Left cardiac atrium (tissue), 4 donors: ENCODE results near the gene SLC6A9. TPM values are rescaled to one million over a fixed set of nuclear protein-coding genes. Genes with fewer than 3 reads are reported as not detected.
A peak's percentile ranks its signal among the peaks of the same experiment; 100 is the strongest.

Experiments used
- ATAC-seq, 2 donors: fragments of 200-7000 bp; cut with Tn5 transposase; one replicate each; pipeline ENCODE4 v1.9.1; 2020; ENCODE audit warnings: mild to moderate bottlenecking in 2 of 2, moderate library complexity in 2 of 2
- DNase-seq: peaks from one replicate; pipeline ENCODE4 v3.0.0-alpha.2; 2020
- intact Hi-C, 2 donors: fragments of 100-400 bp; cut with DNase I; formaldehyde crosslinking; loops; one replicate each; pipeline versions ENCODE4 v1.14.1 to v1.15.1; 2022 to 2023
- total RNA-seq, 2 donors: library from RNA; stranded (reverse); fragmentation: NEBNext Ultra II Directional; extraction: Animal tissue kit (Norgen Biotek cat#: 25700); gene quantifications; one replicate each; pipeline ENCODE4 v1.2.1, GENCODE V29; 2021
- donor health status: DM: no; HTN: yes; CAD: no.
- donor health status: DM: no; HTN: yes; CAD: no; lungs with severe emphysema.
- donor health status: DM: yes; HTN: yes; CAD: no.
- donor health status: Dilated cardiomyopathy.

SLC6A9 gene
- total RNA-seq, 2 donors from 2014 or later: 1.3 to 3.1 TPM

DNA sequence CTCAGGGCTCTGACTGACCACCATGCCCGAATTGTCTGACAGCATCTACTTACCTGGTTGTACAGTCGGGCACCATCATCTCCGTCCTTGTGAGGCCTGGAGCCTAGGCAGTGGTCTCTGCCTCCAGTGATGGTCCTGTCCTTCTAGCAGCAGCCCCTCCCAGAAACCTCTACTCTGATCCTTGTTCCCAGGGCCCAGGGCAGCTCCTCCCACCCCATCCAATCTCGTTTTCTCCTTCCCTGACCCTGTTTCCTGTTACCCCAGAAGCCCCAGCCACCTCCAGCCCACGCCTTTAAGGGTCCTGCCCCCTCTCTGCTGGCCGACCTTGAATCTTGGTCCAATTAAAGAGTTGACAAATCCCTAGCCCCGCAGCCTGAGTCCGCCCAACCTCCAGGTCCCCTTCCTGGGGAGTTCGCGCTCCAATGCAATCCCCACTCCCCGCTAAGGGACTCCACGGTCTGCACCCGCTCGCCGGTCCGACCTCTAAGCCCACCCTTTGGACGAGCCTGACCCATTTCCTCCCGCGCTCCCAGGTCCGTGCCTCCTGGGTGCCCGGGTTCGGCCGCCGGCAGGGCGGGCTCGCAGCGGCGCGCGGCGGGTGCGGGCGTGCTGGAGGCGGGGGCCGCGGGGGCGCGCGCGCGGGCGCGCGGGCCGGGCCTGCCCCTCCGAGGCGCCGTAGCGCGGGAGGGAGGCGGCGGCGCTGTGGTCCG, 52.6 kb downstream of the SLC6A9 start, which contains the start of gene B4GALT2:
TSS of gene B4GALT2 (plus strand) at position 660 of the 710 bp plus-strand sequence. CDS start 1,951 bp downstream, outside the sequence.
- no peak for ATAC-seq
- intact Hi-C loops: no loop called here
- DNase-seq: peak; percentile 57

DNA sequence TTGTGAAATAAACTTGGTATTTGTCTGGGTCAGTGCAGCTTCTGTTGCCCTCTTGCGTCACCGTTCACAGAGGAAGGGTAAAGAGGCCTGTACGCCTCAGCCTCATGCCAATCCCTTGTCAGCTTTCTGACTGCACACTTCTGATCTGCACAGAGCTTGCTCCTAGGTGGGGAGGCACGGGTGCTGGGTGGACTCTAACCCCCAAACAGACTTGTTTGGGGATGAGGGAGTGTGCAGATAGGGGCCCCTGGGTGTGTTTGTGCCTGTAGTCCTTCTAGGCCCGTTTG, 53.1 kb downstream of the SLC6A9 start:
- intact Hi-C loops: no loop called here
- DNase-seq (no peak), ATAC-seq (no peak)

DNA sequence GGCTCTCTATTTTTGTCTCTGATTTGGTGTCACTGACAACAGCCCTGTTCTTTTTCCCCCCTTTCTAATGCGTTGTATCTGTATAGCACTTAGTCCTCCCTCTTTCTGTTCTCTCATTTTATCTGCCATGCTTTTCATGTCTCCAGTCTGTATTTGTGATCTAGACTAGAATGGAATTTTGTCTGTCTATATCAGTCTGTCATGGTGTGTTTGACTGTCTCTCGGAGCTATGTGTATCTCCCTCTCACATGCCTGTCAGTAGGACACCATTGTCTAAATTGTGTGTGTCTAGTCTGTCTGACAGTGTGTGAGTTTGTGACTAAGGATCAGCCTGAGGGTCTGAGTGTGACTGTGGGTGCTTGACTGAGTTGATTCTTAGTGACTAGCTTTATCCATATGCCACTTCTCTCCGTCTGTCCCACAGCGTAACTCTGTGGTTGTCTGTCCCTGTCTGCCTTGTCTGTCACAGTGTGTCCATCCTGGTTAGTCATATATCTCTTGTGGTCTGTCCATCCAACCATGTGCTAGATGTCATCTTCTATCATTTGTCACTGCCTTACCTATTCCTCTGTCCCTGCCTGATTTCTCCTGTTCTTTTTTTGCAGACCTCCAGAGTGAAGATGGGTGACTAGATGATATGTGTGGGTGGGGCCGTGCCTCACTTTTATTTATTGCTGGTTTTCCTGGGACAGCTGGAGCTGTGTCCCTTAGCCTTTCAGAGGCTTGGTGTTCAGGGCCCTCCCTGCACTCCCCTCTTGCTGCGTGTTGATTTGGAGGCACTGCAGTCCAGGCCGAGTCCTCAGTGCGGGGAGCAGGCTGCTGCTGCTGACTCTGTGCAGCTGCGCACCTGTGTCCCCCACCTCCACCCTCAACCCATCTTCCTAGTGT, 53.6 kb downstream of the SLC6A9 start:
- ATAC-seq (no peak), DNase-seq (no peak)
- intact Hi-C loops: no loop called here

DNA sequence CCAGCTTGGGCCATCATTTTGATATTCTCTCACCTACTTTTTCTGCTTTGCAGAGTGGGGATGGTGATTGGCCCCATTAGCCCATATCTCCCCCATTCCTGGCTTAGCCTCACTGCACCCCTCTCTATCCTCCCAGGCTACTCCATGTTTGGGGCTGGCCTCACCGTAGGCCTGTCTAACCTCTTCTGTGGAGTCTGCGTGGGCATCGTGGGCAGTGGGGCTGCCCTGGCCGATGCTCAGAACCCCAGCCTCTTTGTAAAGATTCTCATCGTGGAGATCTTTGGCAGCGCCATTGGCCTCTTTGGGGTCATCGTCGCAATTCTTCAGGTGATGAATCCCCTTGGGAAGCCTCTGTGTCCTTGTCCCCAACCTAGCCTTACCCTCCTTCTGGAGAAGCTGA, 54.4 kb downstream of the SLC6A9 start:
- ATAC-seq (no peak), DNase-seq (no peak)
- intact Hi-C loops: no loop called here

DNA sequence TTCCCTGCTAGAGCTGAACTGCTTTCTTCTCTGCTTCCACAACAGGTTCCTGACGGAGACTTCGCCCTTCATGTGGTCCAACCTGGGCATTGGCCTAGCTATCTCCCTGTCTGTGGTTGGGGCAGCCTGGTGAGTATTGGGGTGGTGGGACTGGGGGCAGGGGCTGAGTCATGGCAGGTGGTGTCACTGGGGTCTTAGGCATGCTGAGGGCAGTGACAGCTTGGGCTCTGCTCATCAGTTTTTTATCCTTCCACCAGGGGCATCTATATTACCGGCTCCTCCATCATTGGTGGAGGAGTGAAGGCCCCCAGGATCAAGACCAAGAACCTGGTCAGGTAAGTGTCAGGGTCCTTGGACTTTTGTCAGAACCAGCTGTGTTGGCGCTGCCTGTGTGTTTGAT, 55.2 kb downstream of the SLC6A9 start:
- no peak for DNase-seq
- intact Hi-C loops: no loop called here
- no peak for ATAC-seq

DNA sequence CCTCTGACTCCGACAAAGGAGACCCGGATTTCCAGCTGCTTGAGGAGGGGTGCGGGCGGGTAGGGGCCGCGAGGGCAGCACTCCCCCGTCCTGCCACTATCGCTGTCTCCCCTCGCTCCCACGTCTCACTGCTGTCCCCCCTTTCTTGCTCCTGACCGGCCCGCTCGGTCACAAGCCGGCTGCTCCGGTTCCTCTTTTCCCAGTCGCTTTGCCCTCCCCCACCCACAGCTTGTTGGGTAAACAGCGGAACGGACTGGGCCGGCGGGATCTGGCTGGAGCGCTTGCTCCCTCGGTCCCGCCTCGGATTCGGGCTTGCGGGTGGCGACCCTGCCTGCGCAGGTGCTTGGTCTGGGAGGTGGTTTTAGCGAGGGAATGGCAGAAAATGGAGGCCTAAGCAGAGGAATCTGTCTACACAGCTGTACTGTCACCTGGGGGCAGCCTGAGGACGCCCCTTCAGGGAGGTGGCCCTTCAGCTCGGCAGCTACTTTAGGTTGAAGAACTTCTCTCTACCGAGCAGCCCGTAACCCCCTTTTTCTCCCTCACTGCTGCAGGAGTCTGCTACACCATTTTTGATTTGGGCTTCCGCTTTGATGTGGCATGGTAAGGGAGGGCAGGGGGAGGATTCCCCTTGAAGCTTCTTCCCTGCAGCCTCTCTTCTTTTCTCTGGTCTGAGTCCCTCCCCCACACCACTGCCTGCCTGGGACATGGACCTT, 55.9 kb downstream of the SLC6A9 start:
- intact Hi-C loops: no loop called here
- ATAC-seq (peak; percentile 34 to 39), DNase-seq (peak; percentile 74)

DNA sequence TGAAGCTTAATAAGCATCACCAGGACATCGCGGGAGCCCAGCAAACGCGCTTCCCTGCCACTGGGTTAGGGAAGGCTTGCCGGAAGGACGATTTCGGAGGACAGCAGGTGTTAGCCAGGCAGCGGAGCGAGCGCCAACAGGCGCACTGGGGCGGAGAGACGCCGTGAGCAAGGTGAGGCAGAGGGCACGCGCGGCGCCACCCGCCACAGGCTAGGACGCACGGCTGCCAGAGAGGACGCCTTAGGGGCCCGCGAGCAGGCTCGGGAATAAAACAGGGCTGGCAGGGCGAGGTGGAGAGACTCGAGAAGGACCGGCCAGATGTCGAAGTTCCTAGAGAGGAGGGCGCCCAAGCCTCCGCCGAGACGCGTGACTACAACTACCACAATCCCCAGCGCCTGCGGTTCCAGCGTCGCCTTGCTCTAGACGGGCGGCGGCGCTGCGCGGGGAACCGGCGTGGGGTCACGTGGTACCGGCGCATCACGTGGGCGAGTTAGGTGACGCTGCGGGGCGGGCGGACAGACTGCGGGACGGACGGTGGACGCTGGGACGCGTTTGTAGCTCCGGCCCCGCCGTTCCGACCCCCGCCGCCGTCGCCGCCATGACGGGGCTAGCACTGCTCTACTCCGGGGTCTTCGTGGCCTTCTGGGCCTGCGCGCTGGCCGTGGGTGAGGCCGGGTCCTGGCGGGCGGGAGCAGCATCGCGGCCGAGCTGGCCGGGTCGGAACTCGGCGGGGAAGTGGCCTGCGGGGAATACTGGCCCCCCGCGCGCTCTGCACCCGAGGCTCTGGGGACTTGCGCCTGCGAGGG, 56.6 kb downstream of the SLC6A9 start, which contains the start of gene ATP6V0B:
TSS of gene ATP6V0B (plus strand) at position 518 of the 806 bp plus-strand sequence. CDS start at position 599, 81 bp downstream.
- DNase-seq (peak; percentile 98), ATAC-seq (peak; percentile 88 to 92)
- intact Hi-C loops: no loop called here

DNA sequence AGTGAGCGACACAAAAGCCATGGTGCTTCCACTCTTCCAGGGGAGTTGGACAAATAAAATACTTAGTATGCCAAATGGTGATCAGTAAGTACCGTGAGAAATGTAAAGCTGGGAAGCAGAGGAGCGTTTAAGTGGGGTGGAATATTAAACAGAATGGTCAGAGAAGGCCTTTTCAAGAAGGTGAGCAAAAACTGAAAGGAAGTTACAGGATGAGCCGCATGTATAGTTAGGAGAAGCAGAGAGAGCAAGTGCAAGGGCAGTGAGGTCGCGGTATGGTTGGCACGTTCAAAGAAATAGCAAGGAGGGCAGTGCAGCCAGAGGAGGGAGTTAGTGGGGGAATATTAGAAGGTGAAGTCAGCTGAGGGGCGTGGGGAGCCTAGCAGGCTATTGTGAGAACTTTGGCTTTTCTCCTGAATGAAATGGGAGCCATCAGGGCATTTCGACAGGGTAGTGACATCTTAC, 57.2 kb downstream of the SLC6A9 start:
- DNase-seq: no peak
- no peak for ATAC-seq
- intact Hi-C loops: no loop called here

DNA sequence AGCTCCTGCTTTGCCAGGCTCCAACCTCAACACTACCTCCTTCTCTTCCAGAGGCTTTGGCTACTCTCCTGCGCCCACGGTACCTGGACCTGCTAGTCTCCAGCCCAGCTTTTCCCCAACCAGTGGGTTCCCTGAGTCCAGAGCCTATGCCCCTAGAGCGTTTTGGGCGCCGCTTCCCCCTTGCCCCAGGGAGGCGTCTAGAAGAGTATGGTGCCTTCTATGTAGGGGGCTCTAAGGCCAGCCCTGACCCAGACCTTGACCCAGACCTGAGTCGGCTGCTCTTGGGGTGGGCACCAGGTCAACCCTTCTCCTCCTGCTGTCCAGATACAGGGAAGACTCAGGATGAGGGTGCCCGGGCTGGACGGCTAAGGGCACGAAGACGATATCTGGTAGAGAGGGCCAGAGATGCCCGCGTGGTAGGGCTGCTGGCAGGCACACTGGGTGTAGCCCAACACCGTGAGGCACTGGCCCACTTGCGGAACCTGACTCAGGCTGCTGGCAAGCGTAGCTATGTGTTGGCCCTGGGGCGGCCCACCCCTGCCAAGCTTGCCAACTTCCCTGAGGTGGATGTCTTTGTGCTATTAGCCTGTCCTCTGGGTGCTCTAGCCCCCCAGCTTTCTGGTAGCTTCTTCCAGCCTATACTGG, 59.8 kb downstream of the SLC6A9 start:
- intact Hi-C loops: no loop called here
- ATAC-seq: no peak
- no peak for DNase-seq

DNA sequence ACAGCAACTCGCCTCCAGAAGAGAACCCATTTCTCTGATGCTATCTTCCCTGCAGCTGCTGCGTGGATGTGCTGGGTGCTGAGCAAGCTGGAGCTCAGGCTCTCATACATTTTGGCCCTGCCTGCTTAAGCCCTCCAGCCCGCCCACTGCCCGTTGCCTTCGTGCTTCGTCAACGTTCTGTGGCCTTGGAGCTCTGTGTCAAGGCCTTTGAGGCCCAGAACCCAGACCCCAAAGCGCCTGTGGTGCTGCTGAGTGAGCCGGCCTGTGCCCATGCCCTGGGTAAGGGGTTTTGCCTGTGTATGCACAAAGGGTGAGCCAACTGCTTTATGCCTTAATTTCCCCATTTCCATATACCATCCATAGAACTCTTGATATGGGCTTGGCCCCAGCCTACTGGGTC, 60.4 kb downstream of the SLC6A9 start:
- no peak for ATAC-seq
- DNase-seq: no peak
- intact Hi-C loops: no loop called here

DNA sequence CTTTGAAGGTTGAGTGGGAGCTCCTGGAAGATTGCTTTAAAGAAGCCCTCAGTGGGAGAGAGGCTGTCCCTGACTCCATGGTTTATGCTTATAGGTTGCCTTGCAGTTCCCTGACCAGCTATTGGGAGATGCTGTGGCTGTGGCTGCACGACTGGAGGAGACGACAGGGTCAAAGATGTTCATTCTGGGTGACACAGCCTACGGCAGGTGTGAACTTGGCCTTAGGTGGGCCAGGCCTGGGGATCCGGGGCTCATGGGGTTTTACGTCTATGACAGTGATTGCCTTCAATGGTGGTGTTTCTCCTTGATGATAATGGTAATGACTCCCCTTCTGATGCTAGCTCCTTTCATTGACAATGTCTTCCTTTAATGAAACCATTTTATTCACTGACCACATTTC, 60.8 kb downstream of the SLC6A9 start:
- ATAC-seq: no peak
- DNase-seq: no peak
- intact Hi-C loops: no loop called here

DNA sequence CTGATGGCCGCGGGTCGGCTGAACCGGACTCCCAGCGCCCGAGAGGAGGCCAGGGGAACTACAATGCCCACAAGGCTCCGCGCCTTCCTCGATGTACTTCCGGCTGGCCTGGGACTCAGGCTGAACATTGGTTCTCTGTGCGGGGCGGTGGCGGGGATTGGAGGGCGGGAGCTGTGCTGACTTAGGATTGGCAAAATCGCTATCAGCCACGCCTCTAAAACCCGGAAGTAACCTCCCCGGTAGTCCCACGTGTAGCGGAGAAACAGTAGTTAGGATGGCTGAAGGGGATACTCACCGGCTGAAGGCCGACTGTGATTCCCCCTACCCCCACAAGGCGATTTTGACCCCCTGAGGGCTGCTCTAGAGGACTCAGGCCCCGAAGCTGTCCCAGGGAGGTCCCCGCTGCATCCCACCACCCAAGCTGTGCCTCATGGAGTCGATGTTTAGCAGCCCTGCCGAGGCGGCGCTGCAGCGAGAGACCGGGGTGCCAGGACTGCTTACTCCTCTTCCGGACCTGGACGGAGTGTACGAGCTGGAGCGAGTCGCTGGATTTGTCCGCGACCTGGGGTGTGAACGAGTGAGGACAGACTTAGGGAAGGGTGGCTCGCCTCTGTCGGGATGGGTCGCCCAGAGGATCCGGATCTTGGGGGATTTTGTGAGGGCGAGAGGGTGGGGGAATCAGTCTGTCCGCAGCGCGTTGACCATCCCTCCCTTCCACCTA, 61.4 kb downstream of the SLC6A9 start, which contains the start of gene DPH2:
TSS of gene DPH2 (plus strand) at position 265 of the 721 bp plus-strand sequence. CDS start at position 431, 166 bp downstream.
- ATAC-seq (peak; percentile 93 to 95), DNase-seq (peak; percentile 98)
- intact Hi-C loops: no loop called here

DNA sequence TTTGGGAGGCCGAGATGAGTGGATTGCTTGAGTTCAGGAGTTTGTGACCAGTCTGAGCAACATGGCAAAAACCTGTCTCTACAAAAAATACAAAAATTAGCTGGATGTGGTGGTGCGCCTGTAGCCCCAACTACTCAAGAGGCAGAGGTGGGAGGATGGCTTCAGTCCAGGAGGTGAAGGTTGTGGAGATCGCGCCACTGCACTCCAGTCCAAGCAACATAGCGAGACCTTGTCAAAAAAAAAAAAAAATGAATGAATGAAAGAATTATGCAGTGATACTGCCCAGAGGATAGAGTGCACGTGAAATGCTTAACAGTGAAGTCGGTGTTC, 61.9 kb downstream of the SLC6A9 start:
- intact Hi-C loops: no loop called here
- DNase-seq (no peak), ATAC-seq (no peak)

DNA sequence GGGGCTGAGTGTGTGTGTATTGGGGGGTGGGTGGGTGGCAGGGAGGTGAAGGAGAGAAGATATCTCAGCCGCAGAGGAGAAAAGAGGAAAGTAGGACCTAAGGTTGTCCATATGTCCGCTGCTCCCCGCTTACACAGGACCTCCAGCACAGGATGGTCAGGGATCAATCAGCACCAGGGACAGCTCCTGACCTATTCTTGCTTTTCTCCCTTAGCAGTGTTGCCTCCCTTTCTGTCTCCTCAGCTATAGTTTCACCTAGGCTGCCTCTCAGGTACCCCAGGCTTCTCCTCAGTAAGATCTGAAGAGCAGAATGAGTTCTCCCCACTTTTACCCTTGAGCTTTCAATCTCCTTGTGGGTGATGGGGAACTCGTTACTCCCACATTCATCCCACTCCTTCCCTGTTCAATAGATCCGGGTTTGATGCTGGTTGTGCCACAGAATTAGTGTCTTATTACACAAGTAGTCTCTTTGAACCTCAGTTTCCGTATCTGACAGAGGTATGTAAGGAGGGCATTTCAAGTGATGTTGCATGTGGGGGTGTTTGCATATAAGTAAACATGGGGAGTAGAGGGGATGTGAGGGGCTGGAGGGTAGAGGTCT, 62.8 kb downstream of the SLC6A9 start:
- no peak for DNase-seq
- intact Hi-C loops: no loop called here
- ATAC-seq: no peak

DNA sequence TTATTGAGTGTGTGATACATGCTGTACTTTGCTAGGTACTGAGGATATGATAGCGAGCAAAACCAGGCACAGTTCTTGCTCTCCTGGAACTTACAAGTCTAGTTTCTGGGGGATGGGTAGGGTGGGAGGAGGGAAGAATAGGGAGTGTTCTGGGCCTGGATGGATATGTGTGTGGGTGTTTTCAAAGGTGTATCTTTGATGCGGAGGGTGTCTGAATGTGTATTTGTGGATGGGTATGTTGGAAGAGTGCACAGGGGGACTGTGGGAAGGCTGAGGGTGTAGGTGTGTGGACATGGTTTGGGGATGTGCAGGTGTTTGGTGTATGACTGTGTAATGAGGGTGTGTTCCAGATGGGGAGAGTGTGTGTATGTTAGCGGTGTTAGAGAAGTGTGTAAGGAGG, 65.9 kb downstream of the SLC6A9 start:
- no peak for DNase-seq
- intact Hi-C loops: no loop called here

DNA sequence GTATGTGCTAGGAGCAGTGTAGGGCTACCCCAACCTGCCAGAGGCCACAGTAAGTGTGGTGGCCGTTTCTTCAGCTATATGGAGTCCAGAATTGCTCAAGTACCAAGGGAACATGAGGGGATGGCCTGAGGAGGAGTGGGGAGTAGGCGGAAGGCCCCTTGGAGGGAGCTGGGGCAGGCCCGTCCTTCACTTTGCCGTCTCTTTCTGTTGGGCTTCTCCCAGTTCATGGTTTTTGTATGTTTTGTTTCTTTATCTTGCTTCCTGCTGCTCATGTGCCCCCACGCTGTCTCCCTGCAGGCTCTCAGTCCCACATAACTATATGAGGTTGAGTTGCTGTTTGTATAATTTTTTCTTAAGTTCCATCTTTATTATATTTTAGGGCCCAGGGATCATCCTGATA, 67.4 kb downstream of the SLC6A9 start:
- DNase-seq (no peak), ATAC-seq (no peak)
- intact Hi-C loops: no loop called here

More for the DNA sequence above, 65.9 kb downstream of the SLC6A9 start:
- no peak for ATAC-seq

DNA sequence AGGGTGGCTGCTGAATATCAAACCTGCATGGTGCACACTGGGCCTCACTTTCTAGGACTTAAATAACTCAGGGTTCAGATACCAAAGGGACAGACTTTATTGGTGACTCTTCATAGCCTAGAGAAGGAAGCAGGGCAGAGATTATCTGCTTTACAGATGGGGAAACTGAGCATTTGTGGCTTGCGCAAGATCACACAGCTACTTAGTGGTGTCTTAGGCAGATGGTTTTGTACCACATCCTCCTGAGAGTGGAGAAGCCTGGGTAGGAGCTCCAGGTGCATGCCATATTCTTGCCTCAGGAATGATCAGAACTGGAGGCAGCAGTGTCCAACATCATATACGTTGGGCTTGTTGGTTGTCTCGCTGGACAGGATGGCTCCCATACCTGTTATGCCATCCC, 68.3 kb downstream of the SLC6A9 start:
- no peak for ATAC-seq
- intact Hi-C loops: no loop called here
- DNase-seq: no peak

DNA sequence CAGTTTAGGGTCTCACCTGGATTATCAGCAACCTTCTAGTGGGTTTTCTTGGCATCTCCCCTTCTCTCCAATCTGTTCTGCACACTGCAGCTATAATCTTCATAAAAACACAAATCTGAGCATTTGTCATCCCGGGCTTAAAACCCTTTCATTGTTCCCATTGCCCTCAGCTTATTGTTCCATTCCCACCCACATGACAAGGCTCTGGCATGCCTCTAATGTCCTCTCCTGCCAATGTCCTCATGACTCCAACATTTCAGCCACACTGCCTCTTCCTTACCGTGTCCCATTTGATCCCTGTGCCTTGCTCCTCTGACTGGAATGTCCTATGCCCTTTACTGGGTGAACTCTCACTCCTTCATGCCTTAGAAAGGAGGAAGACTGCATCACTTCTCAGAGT, 68.9 kb downstream of the SLC6A9 start:
- no peak for ATAC-seq
- intact Hi-C loops: no loop called here
- DNase-seq: no peak
